Neural crest cell (in vitro differentiated cells): ENCODE data around the gene SOX10. TPM values are rescaled to one million over a fixed set of nuclear protein-coding genes. Genes with fewer than 3 reads are reported as not detected.
"Not testable (repeated sequence)": the region's sequence is repeated elsewhere in the genome, so short reads cannot be mapped to it uniquely, and the experiment has no call there.

Source experiments
- DNase-seq: peaks from one replicate; pipeline ENCODE4 v3.0.0; 2021; ENCODE audit warnings: low read depth, mixed read lengths, low spot score
- H3K27ac Mint-ChIP-seq: one replicate; pipeline ENCODE4 v1.8.0; 2021; ENCODE audit warnings: mild to moderate bottlenecking, mixed read lengths; ENCODE audit not compliant: unreplicated experiment
- H3K27me3 Mint-ChIP-seq: 2 replicates; pipeline ENCODE4 v1.8.0; 2021; ENCODE audit warnings: low read depth, mild to moderate bottlenecking, mixed read lengths
- H3K36me3 Mint-ChIP-seq: 2 replicates; pipeline ENCODE4 v1.8.0; 2021; ENCODE audit warnings: low read depth, mild to moderate bottlenecking, mixed read lengths
- H3K4me1 Mint-ChIP-seq: 2 replicates; pipeline ENCODE4 v1.8.0; 2021; ENCODE audit warnings: mixed read lengths
- H3K4me3 Mint-ChIP-seq: one replicate; pipeline ENCODE4 v1.8.0; 2021; ENCODE audit warnings: mild to moderate bottlenecking, mixed read lengths
- H3K9me3 Mint-ChIP-seq: 2 replicates; pipeline ENCODE4 v1.8.0; 2021; ENCODE audit warnings: mixed read lengths
- CTCF ChIP-seq: fragments of 200-600 bp; sonication (generic); conservative IDR thresholded peaks from 2 replicates; pipeline ENCODE4 v1.5.0; 2021; ENCODE audit warnings: antibody characterized with exemption, mild to moderate bottlenecking
- total RNA-seq: library from RNA; stranded (reverse); gene quantifications from 2 replicates; pipeline ENCODE4 v1.2.1, GENCODE V29; 2021

SOX10 gene
- total RNA-seq, 1 donor from 2014 or later, result 279 TPM

GRCh38 chr22:37957232-37957631, 27.1 kb downstream of the SOX10 start:
- Mint-ChIP-seq H3K36me3 (peaks cover 27% of the 10 kb centered on the region), H3K27me3 (no peaks in the 10 kb centered on the region), H3K4me3 (peak overlapping the region; percentile 75), H3K4me1 (peaks cover 32% of the 10 kb centered on the region), H3K27ac (peak overlapping the region; percentile 86), H3K9me3 (no peaks in the 10 kb centered on the region)
- DNase-seq, result no peak
- no peak for TF ChIP-seq CTCF

- not testable (repeated sequence) for DNase-seq, H3K27me3 Mint-ChIP-seq, H3K9me3 Mint-ChIP-seq, H3K27ac Mint-ChIP-seq
- H3K4me1 Mint-ChIP-seq, result peaks cover 41% of the 10 kb centered on the region
- H3K4me3 Mint-ChIP-seq, result peak overlapping the region; percentile 25
- H3K36me3 Mint-ChIP-seq, result peaks cover 22% of the 10 kb centered on the region
Observed at GRCh38 chr22:37955825-37956397, 28.4 kb downstream of the SOX10 start.

GRCh38 chr22:37954686-37955085, 29.7 kb downstream of the SOX10 start:
- peak overlapping the region; percentile 96 for H3K4me3 Mint-ChIP-seq
- TF ChIP-seq CTCF, result no peak
- no peak overlapping the region for H3K27ac Mint-ChIP-seq
- H3K9me3 Mint-ChIP-seq, result no peaks in the 10 kb centered on the region
- H3K36me3 Mint-ChIP-seq, result peaks cover 22% of the 10 kb centered on the region
- H3K4me1 Mint-ChIP-seq, result peaks cover 41% of the 10 kb centered on the region
- no peak for DNase-seq
- no peaks in the 10 kb centered on the region for H3K27me3 Mint-ChIP-seq

GRCh38 chr22:37953437-37954179, 30.7 kb downstream of the SOX10 start, which contains the start of the genes C22orf23 and POLR2F:
Gene C22orf23, minus strand, starts transcription at chr22:37953601. Its CDS starts 452 bp downstream, at chr22:37953149.
Gene POLR2F, plus strand, starts transcription at chr22:37953699. Its CDS starts 89 bp downstream, at chr22:37953788.
- peak; percentile 98 for DNase-seq
- H3K4me1 Mint-ChIP-seq, result peaks cover 41% of the 10 kb centered on the region
- TF ChIP-seq CTCF, result no peak
- H3K36me3 Mint-ChIP-seq, result peaks cover 11% of the 10 kb centered on the region
- peak within 1 kb of the TSS; percentile 96 for H3K4me3 Mint-ChIP-seq
- H3K27ac Mint-ChIP-seq, result peak within 1 kb of the TSS; percentile 89
- H3K9me3 Mint-ChIP-seq, result no peaks in the 10 kb centered on the region
- H3K27me3 Mint-ChIP-seq, result no peaks in the 10 kb centered on the region

- H3K27ac Mint-ChIP-seq, result peak overlapping the region; percentile 89
- no peaks in the 10 kb centered on the region for H3K27me3 Mint-ChIP-seq
- DNase-seq, result no peak
- TF ChIP-seq CTCF, result no peak
- peaks cover 41% of the 10 kb centered on the region for H3K4me1 Mint-ChIP-seq
- no peaks in the 10 kb centered on the region for H3K9me3 Mint-ChIP-seq
- H3K36me3 Mint-ChIP-seq, result peaks cover 9% of the 10 kb centered on the region
- H3K4me3 Mint-ChIP-seq, result peak overlapping the region; percentile 96
Observed at GRCh38 chr22:37953062-37953436, 31.3 kb downstream of the SOX10 start.

- H3K27me3 Mint-ChIP-seq, H3K9me3 Mint-ChIP-seq, DNase-seq, H3K36me3 Mint-ChIP-seq, H3K27ac Mint-ChIP-seq: not testable (repeated sequence)
- Mint-ChIP-seq H3K4me1 (peaks cover 41% of the 10 kb centered on the region), H3K4me3 (peak overlapping the region; percentile 96)
Observed at GRCh38 chr22:37952629-37953028, 31.7 kb downstream of the SOX10 start.
